A549 (cell line): ENCODE data around the gene TBC1D4. TPM values are rescaled to one million over a fixed set of nuclear protein-coding genes. Genes with fewer than 3 reads are reported as not detected.

Experiments
- ATAC-seq, 2 experiments: fragments of 200-7000 bp in 1 of 2; fragments of >200 bp in 1 of 2; cut with Nextera tagmentation in 1 of 2; cut with Tn5 transposase in 1 of 2; 3 replicates each; pipeline versions ENCODE4 v1.8.0 to v1.9.1; 2018 to 2020; ENCODE audit warnings: mild to moderate bottlenecking in 1 of 2, moderate library complexity in 1 of 2
- CTCF ChIA-PET: fragments of 300-600 bp; sonication (Branson Sonifier 250); formaldehyde crosslinking; extraction: SDS; loops from one replicate; lab custom pipeline; 2021; ENCODE audit warnings: antibody characterized with exemption, inconsistent platforms; lab: Yijun Ruan, JAX
- POLR2A ChIA-PET: fragments of 350-600 bp; formaldehyde crosslinking; extraction: SDS; loops from one replicate; lab custom pipeline; 2021; ENCODE audit warnings: antibody characterized with exemption, inconsistent platforms; lab: Yijun Ruan, JAX
- DNase-seq, 2 experiments: peaks; one replicate each; pipeline versions ENCODE4 v3.0.0 to v3.0.0-alpha.2; 2011 to 2016; ENCODE audit warnings: low read depth in 1 of 2, low spot score in 1 of 2
- FAIRE-seq: peaks from 2 replicates; lab custom pipeline; 2011; peaks lifted over from hg19 to GRCh38; lab: Jason Lieb, UNC
- H3K27ac ChIP-seq, 2 experiments: fragments of >200 bp; sonication (Bioruptor Twin); formaldehyde crosslinking; 3 replicates each; pipeline ENCODE4 v1.5.1; 2016 to 2017
- H3K4me1 ChIP-seq: fragments of >200 bp; sonication (Bioruptor Twin); formaldehyde crosslinking; 3 replicates; pipeline ENCODE4 v1.6.1; 2016
- H3K4me2 ChIP-seq: fragments of >200 bp; sonication (Bioruptor Twin); formaldehyde crosslinking; 3 replicates; pipeline ENCODE4 v1.6.1; 2016
- H3K4me3 ChIP-seq: fragments of >200 bp; sonication (Bioruptor Twin); formaldehyde crosslinking; 3 replicates; pipeline ENCODE4 v1.5.1; 2016
- H3K9me3 ChIP-seq: fragments of >200 bp; sonication (Bioruptor Twin); formaldehyde crosslinking; 3 replicates; pipeline ENCODE4 v1.6.1; 2016
- CBX8 ChIP-seq: fragments of 200-600 bp; sonication (generic); IDR thresholded peaks from 2 replicates; pipeline ENCODE4 v1.6.1; 2016
- CHD2 ChIP-seq: fragments of 150-350 bp; IDR thresholded peaks from 2 replicates; pipeline ENCODE4 v1.6.1; 2014; ENCODE audit warnings: low read length; ENCODE audit not compliant: partially characterized antibody
- CTCF ChIP-seq: fragments of >200 bp; sonication (Bioruptor Twin); formaldehyde crosslinking; IDR thresholded peaks from 3 replicates; pipeline ENCODE4 v1.5.1; 2016
- E2F6 ChIP-seq: IDR thresholded peaks from 2 replicates; pipeline ENCODE4 v1.6.1; 2012; ENCODE audit warnings: low read depth, borderline replicate concordance
- EHMT2 ChIP-seq: fragments of 200-600 bp; sonication (generic); IDR thresholded peaks from 2 replicates; pipeline ENCODE4 v1.6.1; 2016; ENCODE audit warnings: antibody characterized with exemption, low read depth, mild to moderate bottlenecking, moderate library complexity
- FOSB ChIP-seq: fragments of 250-450 bp; sonication (Bioruptor Pico); IDR thresholded peaks from 2 replicates; pipeline ENCODE4 v1.5.0; 2020; ENCODE audit warnings: mild to moderate bottlenecking, moderate library complexity
- FOSL2 ChIP-seq, 2 experiments: fragments of 450-650 bp in 1 of 2; fragments of >200 bp in 1 of 2; sonication (Bioruptor Twin) in 1 of 2; formaldehyde crosslinking; IDR thresholded peaks; 2 replicates each; pipeline versions ENCODE4 v1.5.0 to v1.6.1; 2016 to 2020; ENCODE audit warnings: mild to moderate bottlenecking in 1 of 2, moderate library complexity in 1 of 2
- HDAC2 ChIP-seq: fragments of 200-600 bp; sonication (generic); IDR thresholded peaks from 2 replicates; pipeline ENCODE4 v1.6.1; 2016
- HES2 ChIP-seq: fragments of >200 bp; sonication (Bioruptor Twin); formaldehyde crosslinking; IDR thresholded peaks from 2 replicates; pipeline ENCODE4 v1.6.1; 2016
- HMGXB4 ChIP-seq: fragments of 250-450 bp; sonication (Bioruptor Pico); IDR thresholded peaks from 2 replicates; pipeline ENCODE4 v1.5.0; 2021; ENCODE audit warnings: mild to moderate bottlenecking, moderate library complexity, borderline replicate concordance
- HOXA7 ChIP-seq: fragments of 250-450 bp; sonication (Bioruptor Pico); IDR thresholded peaks from 2 replicates; pipeline ENCODE4 v1.5.0; 2020; ENCODE audit warnings: mild to moderate bottlenecking, moderate library complexity
- MAFK ChIP-seq: fragments of 450-650 bp; IDR thresholded peaks from 2 replicates; pipeline ENCODE4 v1.6.1; 2014; ENCODE audit not compliant: partially characterized antibody
- NFE2L2 ChIP-seq: fragments of 150-350 bp; conservative IDR thresholded peaks from 2 replicates; pipeline ENCODE4 v1.6.1; 2014; ENCODE audit warnings: low read length
- POLR2A ChIP-seq: IDR thresholded peaks from 2 replicates; pipeline ENCODE4 v1.6.1; 2012; ENCODE audit warnings: mild to moderate bottlenecking, low read length
- RAD21 ChIP-seq, 2 experiments: fragments of >200 bp in 1 of 2; sonication (Bioruptor Twin) in 1 of 2; formaldehyde crosslinking in 1 of 2; IDR thresholded peaks in 1 of 2; conservative IDR thresholded peaks in 1 of 2; 2 replicates in 1 of 2; 3 replicates in 1 of 2; pipeline ENCODE4 v1.6.1; 2012 to 2018; ENCODE audit warnings: inconsistent platforms in 1 of 2
- RCOR1 ChIP-seq: fragments of 150-350 bp; IDR thresholded peaks from 2 replicates; pipeline ENCODE4 v1.6.1; 2014; ENCODE audit warnings: antibody characterized with exemption, low read length, low read depth
- SMC3 ChIP-seq: fragments of >200 bp; sonication (Bioruptor Twin); formaldehyde crosslinking; IDR thresholded peaks from 3 replicates; pipeline ENCODE4 v1.6.1; 2018; ENCODE audit warnings: inconsistent platforms
- SREBF2 ChIP-seq: fragments of 450-650 bp; IDR thresholded peaks from 2 replicates; pipeline ENCODE4 v1.6.1; 2014; ENCODE audit warnings: mild to moderate bottlenecking, moderate library complexity
- TP53 ChIP-seq: fragments of 250-450 bp; sonication (Bioruptor Pico); IDR thresholded peaks from 2 replicates; pipeline ENCODE4 v1.5.0; 2021; ENCODE audit warnings: mild to moderate bottlenecking, moderate library complexity
- ZFP36 ChIP-seq: fragments of 450-650 bp; IDR thresholded peaks from 2 replicates; pipeline ENCODE4 v1.6.1; 2014; ENCODE audit warnings: borderline replicate concordance; ENCODE audit not compliant: partially characterized antibody
- ZSCAN20 ChIP-seq: fragments of 250-450 bp; sonication (Bioruptor Pico); IDR thresholded peaks from 2 replicates; pipeline ENCODE4 v1.8.0; 2022; ENCODE audit warnings: mild to moderate bottlenecking, moderate library complexity
- WGBS: methylation state at CpG from one replicate; pipeline ENCODE4 v1.1.6; 2017; ENCODE audit errors: missing lambda C conversion rate; 5-methylcytosine and 5-hydroxymethylcytosine counted together
- polyA plus RNA-seq, 4 experiments: library from polyadenylated mRNA; depleted of rRNA in 3 of 4; stranded (reverse); fragments of >200 nt; fragmentation: RNase III in 1 of 4; extraction: RNeasy Plus Mini Kit Qiagen cat#74134 plus additional on column Dnase treatment in 1 of 4; gene quantifications; 2 replicates in 3 of 4; 3 replicates in 1 of 4; pipeline ENCODE4 v1.2.3, GENCODE V29; 2011 to 2017

Gene TBC1D4
- polyA plus RNA-seq, 2 of the 4 experiments (the other 2 are of a cell fraction): 9.5 to 12.5 TPM

- TF ChIP-seq RCOR1: no peak
- no peak for TF ChIP-seq POLR2A
- TF ChIP-seq FOSL2 (IDR thresholded peaks at IDR 0.05): no peak
- TF ChIP-seq FOSL2 (CRISPR knock-in tag; IDR thresholded peaks at IDR 0.05): no peak
- no peak for TF ChIP-seq E2F6
- TF ChIP-seq, all 56 proteins: peak for 0
Observed at GRCh38 chr13:75373988-75374387, 108.0 kb downstream of the TBC1D4 start (continued).

- no peak for DNase-seq
- Histone ChIP-seq H3K4me1 (no peaks in the 10 kb centered on the region), H3K4me2 (no peak overlapping the region), H3K4me3 (no peak overlapping the region), H3K27ac (no peak overlapping the region), H3K9me3 (no peaks in the 10 kb centered on the region)
- 79% methylated on average over 13 of the region's 13 CpGs for WGBS
- ChIA-PET POLR2A (no interaction called here), CTCF (interaction anchor here (0.6 to 5.3 kb wide), 14 partner anchors 9 to 229 kb away, joined by 3 to 47 read pairs (median 3); partner anchors contain the start of gene TBC1D4)
- no peak for ATAC-seq
- FAIRE-seq: no peak
- no peak for TF ChIP-seq E2F6
- no peak for TF ChIP-seq TP53 (CRISPR knock-in tag)
Observed at GRCh38 chr13:75372923-75373841, 108.8 kb downstream of the TBC1D4 start.

GRCh38 chr13:75372517-75372916, 109.5 kb downstream of the TBC1D4 start:
- no peak overlapping the region for H3K27ac ChIP-seq
- no peaks in the 10 kb centered on the region for H3K4me1 ChIP-seq
- peak; percentile 13 to 41 for DNase-seq
- CTCF ChIA-PET: interaction anchor here (0.6 to 5.3 kb wide), 17 partner anchors 8 to 229 kb away, joined by 3 to 47 read pairs (median 3); partner anchors contain the start of gene TBC1D4
- H3K9me3 ChIP-seq: no peaks in the 10 kb centered on the region
- 53% methylated on average over 1 of the region's 1 CpG for WGBS
- no peak overlapping the region for H3K4me2 ChIP-seq
- H3K4me3 ChIP-seq: no peak overlapping the region
- TF ChIP-seq HMGXB4 (no peak), CTCF (peak; percentile 51), SMC3 (peak; percentile 57; the same call in 2 of the 3 replicates), RCOR1 (no peak), RAD21 (conservative IDR thresholded peaks at IDR 0.05 in 1 of 2, IDR thresholded peaks at IDR 0.05 in 1 of 2) (peak; percentile 39 to 58), MAFK (peak; percentile 48)
- peak; percentile 62 to 78; a peak in 4 of 6 replicates for ATAC-seq
- POLR2A ChIA-PET: no interaction called here
- no peak for FAIRE-seq

GRCh38 chr13:75371203-75371602, 110.8 kb downstream of the TBC1D4 start:
- FAIRE-seq (no peak), ATAC-seq (no peak), DNase-seq (no peak)
- Histone ChIP-seq H3K9me3 (no peaks in the 10 kb centered on the region), H3K4me2 (no peak overlapping the region), H3K27ac (no peak overlapping the region), H3K4me3 (no peak overlapping the region), H3K4me1 (peaks cover 1% of the 10 kb centered on the region; the same call in 2 of the 3 replicates)
- TF ChIP-seq RAD21 (conservative IDR thresholded peaks at IDR 0.05 in 1 of 2, IDR thresholded peaks at IDR 0.05 in 1 of 2): no peak
- no peak for TF ChIP-seq FOSL2 (IDR thresholded peaks at IDR 0.05)
- TF ChIP-seq FOSL2 (CRISPR knock-in tag; IDR thresholded peaks at IDR 0.05): no peak
- no peak for TF ChIP-seq NFE2L2
- TF ChIP-seq EHMT2: no peak
- TF ChIP-seq SMC3: no peak
- no peak for TF ChIP-seq HDAC2
- TF ChIP-seq FOSB: no peak
- TF ChIP-seq SREBF2: no peak
- TF ChIP-seq ZSCAN20: no peak
- TF ChIP-seq HES2: no peak
- TF ChIP-seq CHD2: no peak
- no peak for TF ChIP-seq CBX8
- no peak for TF ChIP-seq HOXA7 (CRISPR knock-in tag)
- TF ChIP-seq ZFP36: no peak
- CTCF ChIA-PET: interaction anchor here (0.9 to 5.3 kb wide), 3 partner anchors 12 to 136 kb away, joined by 3 to 47 read pairs (median 3); partner anchors contain the start of gene TBC1D4
- POLR2A ChIA-PET: no interaction called here
